Hematopoietic multipotent progenitor cell treated with erythropoietin and hydrocortisone succinate and interleukin-3 and kit ligand, for 17 days (in vitro differentiated cells): ENCODE results near the gene B3GAT1.

Experiments used
- DNase-seq: peaks from one replicate; pipeline ENCODE4 v3.0.0-alpha.2; 2015; ENCODE audit warnings: low spot score

Gene B3GAT1

GRCh38 chr11:134409552-134410429 lies 2.3 kb downstream of the B3GAT1 start:
- DNase-seq, result no peak

- no peak for DNase-seq
Measured at GRCh38 chr11:134407923-134408322, 4.1 kb downstream of the B3GAT1 start.

DNA sequence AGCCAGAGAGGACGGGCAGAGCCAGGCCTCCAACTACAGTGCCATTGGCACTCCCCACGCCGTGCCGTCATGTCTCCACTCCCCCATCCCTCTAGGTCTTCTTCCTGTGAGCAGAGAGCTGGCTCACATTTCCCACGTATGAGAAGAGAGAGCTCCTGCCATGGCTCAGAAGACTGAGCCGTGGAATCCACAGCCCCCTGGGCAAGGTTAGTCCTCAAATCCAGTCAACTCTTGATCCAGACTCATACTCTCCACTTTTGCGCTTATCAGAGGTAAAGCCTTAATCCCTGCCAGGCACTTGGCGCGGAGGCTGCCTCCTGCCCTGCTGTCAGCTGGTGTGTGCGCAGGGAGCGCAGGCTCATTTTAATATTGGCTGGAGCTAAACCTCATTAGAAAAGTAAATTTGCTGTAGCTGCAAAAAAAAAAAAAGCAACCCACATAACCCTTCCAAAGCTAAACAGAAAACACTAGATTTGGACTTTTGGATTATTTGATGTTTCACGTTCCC lies 4.7 kb downstream of the B3GAT1 start:
- DNase-seq, result no peak

DNA sequence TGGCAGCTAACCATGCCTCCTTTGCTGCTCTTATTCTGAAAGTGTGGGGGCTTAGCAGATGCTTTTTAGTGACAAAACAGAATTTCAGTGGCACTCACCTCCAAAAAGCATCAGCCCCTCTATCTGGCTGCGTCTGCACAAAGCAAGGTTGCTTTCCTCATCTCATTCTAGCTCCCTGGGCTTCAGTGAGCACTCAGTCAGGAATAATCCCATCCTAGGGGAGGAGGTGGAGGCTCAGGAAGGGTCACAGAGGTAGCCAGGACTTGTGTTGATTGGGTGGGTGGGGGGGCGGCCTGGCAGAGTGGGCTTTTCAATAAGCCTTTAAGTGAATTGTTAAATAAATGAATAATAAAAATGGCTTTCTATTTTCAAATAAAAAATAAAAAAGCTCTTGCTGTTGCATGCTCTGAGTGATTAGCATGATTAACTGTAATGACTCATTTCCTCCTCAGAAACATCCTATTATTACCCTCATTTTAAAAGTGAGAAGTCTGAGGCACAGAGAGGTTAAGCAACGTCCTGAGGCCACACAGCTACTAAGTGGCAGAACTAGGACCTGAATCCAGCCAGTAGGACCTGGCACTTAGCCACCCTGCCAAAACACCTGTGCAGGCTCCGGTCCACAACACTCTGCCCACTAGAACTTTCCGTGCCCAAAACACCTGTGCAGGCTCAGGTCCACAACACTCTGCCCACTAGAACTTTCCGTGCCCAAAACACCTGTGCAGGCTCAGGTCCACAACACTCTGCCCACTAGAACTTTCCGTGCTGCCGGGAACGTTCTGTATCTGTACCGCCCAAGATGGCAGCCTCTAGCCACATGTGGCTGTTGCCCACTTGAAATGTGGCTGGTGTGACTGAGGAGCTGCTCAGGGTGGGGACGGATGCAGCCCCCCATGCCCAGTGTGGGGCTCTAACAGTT lies 5.5 kb downstream of the B3GAT1 start:
- DNase-seq, result no peak

- DNase-seq, result no peak
Measured at GRCh38 chr11:134405841-134406240, 6.2 kb downstream of the B3GAT1 start.

- DNase-seq, result no peak
Measured at GRCh38 chr11:134405436-134405835, 6.6 kb downstream of the B3GAT1 start.

DNA sequence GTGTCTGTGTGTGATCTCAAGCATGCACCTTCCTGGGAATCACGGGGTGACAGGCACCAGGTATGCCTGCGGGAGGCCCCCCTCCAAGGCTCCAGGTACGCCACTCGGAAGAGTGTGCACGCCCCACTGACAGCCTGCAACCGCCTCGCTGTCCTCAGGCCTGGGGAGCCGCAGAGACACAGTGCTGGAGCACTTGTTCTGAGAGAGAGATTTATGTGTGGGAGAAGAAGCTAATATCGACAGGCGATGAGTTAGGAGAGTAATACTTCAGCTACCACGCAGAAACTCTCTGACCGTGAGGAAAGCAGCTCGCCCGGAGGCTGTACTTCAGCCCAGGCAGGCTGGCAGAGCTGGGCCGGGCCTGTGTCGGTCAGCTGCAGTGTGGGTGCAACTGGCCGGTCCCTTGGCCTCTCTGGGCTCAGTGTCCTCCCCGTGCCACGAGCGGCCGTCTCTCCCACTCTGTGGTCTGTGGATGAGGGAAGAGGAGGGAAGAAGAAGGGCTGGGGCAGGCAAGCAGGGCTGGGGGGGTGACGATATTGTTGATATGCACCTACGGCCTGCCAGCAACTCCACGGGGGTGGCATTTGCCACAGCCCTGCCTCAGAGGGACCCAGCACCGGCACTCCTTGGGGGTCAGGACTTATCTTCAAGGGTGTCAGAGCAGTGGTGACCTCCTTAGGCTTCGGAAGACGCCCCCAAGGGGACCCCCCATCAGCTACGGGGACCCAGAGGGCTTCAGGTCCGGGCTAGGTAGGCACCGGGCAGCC lies 7.3 kb downstream of the B3GAT1 start:
- DNase-seq, result no peak

GRCh38 chr11:134402910-134403309 lies 9.1 kb downstream of the B3GAT1 start:
- no peak for DNase-seq

DNA sequence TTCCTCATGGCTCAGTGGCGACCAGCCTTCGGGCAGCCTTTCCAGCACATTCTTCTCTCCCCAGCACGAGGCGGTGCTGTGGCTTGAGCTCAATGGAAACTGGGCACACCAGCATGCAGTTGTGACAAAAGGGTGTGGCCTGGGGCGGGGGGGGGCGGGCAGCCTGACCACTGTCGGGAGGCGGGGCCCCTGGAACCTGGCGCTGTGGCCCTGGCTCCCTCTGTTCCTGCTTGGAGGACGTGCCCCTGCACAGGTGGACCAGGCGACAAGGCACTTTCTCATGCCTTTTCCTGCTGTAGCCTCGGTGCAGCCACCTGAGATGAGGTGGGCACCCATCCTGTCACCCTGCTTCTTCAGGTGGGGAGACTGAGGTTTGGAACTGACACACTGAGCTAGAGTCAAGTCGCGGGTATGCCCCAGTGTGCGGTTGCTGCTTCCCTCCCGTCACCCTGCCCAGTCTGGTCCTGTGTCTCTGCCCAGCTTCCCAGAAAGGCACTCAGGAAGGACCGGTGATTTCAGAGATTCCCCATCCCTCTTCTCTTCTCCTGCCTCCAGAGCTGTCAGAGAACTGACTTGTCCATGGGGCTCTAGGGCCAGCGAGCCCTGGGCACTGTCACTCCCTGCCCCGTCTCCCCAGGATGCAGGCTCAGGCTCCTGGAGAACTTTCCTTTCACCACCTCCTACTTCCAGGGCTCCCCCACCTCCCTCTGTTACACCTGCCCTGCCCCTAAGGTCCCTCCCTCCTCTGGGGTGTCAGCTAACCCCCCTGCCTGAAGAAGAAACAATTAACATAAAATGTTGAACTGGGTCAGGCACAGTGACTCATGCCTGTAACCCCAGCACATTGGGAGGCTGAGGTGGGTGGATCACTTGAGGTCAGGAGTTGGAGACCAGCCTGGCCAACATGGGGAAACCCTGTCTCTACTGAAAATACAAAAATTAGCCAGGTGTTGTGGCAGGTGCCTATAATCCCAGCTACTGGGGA lies 9.9 kb downstream of the B3GAT1 start:
- DNase-seq, result no peak

GRCh38 chr11:134399996-134400395 lies 12.0 kb downstream of the B3GAT1 start:
- no peak for DNase-seq

GRCh38 chr11:134399293-134399654 lies 12.8 kb downstream of the B3GAT1 start:
- no peak for DNase-seq

- no peak for DNase-seq
Measured at GRCh38 chr11:134398644-134399292, 13.3 kb downstream of the B3GAT1 start.

DNA sequence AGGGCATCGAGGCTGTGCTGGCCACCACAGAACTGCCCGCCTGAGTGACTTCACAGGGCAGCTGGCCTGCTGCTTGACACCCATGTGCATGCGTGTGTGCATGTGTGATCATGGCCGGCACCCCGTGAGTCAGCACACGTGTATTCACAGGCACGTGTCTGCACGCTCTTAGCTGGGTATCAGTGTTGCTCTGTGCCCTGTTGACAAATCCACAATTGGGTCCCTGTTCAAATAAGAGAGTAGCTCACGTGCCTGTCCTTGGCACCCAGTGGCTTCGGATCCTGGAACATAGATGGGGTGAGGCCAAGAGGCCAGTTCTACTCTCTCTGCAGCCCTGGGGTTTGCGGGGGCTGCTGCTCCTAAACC lies 14.0 kb downstream of the B3GAT1 start:
- DNase-seq, result no peak

- no peak for DNase-seq
Measured at GRCh38 chr11:134397304-134398078, 14.6 kb downstream of the B3GAT1 start.

- DNase-seq, result no peak
Measured at GRCh38 chr11:134395002-134395401, 17.0 kb downstream of the B3GAT1 start.

DNA sequence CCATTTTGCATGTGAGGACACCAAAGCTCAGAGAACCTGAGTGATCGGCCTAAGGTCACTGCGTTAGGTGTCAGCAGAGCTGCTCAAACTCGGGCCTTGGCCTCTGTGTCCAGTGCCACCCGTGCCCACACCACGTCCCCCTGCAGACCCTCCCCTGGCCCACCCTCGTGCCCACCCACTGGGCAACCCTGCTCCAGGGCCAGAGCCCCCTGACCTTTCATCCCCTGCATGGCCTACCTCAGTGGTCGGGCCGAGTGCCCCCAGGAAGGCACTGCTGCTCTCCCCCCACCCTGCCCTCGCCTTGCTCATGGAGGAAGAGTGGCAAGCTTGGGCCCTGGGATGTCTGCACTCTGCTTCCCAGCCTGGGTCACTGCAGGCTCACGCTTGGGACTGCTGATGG lies 17.7 kb downstream of the B3GAT1 start:
- no peak for DNase-seq

- no peak for DNase-seq
Measured at GRCh38 chr11:134393638-134394037, 18.4 kb downstream of the B3GAT1 start.

GRCh38 chr11:134392953-134393615 lies 19.0 kb downstream of the B3GAT1 start:
- no peak for DNase-seq

GRCh38 chr11:134391656-134392055 lies 20.4 kb downstream of the B3GAT1 start:
- DNase-seq, result no peak
